Keratinocyte (primary cell): ENCODE data around the gene GPX7. TPM values are rescaled to one million over a fixed set of nuclear protein-coding genes. Genes with fewer than 3 reads are reported as not detected.

ENCODE experiments used
- DNase-seq: peaks from one replicate; pipeline ENCODE4 v3.0.0-alpha.2; 2011; ENCODE audit warnings: low read depth, missing footprints, low spot score
- FAIRE-seq: peaks from 2 replicates; lab custom pipeline; 2011; peaks lifted over from hg19 to GRCh38; lab: Jason Lieb, UNC
- H2AFZ ChIP-seq: 2 replicates; pipeline ENCODE4 v1.6.0; 2012; ENCODE audit warnings: low read length, control low read depth, inconsistent platforms; ENCODE audit not compliant: control insufficient read depth
- H3K27ac ChIP-seq: 2 replicates; pipeline ENCODE4 v1.5.1; 2011; ENCODE audit warnings: low read length; ENCODE audit not compliant: control insufficient read depth, insufficient read depth
- H3K27me3 ChIP-seq: 3 replicates; pipeline ENCODE4 v1.6.0; 2011; ENCODE audit warnings: low read length; ENCODE audit not compliant: control insufficient read depth, insufficient read depth; ENCODE audit errors: extremely low read depth
- H3K36me3 ChIP-seq, 2 experiments: 2 replicates in 1 of 2; 3 replicates in 1 of 2; pipeline ENCODE4 v1.5.1; 2011; ENCODE audit warnings: low read length in 2 of 2, mild to moderate bottlenecking in 1 of 2; ENCODE audit not compliant: control insufficient read depth in 2 of 2, insufficient read depth in 2 of 2; ENCODE audit errors: extremely low read depth in 1 of 2
- H3K4me1 ChIP-seq: 3 replicates; pipeline ENCODE4 v1.5.1; 2011; ENCODE audit warnings: low read length; ENCODE audit not compliant: control insufficient read depth, insufficient read depth; ENCODE audit errors: extremely low read depth
- H3K4me2 ChIP-seq: 3 replicates; pipeline ENCODE4 v1.6.0; 2011; ENCODE audit warnings: low read depth, low read length; ENCODE audit not compliant: control insufficient read depth, insufficient read depth; ENCODE audit errors: extremely low read depth
- H3K4me3 ChIP-seq, 3 experiments: fragments of 200-600 bp in 1 of 3; sonication (generic) in 1 of 3; 2 replicates in 2 of 3; 3 replicates in 1 of 3; pipeline ENCODE4 v1.5.1; 2011 to 2016; ENCODE audit warnings: low read length in 3 of 3, mild to moderate bottlenecking in 3 of 3, control low read depth in 2 of 3, inconsistent platforms in 1 of 3, low read depth in 1 of 3, mixed read lengths in 1 of 3, mixed run types in 1 of 3, moderate library complexity in 1 of 3; ENCODE audit not compliant: control insufficient read depth in 2 of 3, insufficient read depth in 2 of 3; ENCODE audit errors: extremely low read depth in 1 of 3
- H3K79me2 ChIP-seq: 2 replicates; pipeline ENCODE4 v1.6.0; 2012; ENCODE audit warnings: low read length; ENCODE audit not compliant: control insufficient read depth, insufficient read depth
- H3K9ac ChIP-seq: 3 replicates; pipeline ENCODE4 v1.6.0; 2011; ENCODE audit warnings: low read length; ENCODE audit not compliant: control insufficient read depth, insufficient read depth; ENCODE audit errors: extremely low read depth
- H3K9me1 ChIP-seq: 3 replicates; pipeline ENCODE4 v1.6.0; 2011; ENCODE audit warnings: low read length; ENCODE audit not compliant: control insufficient read depth, insufficient read depth; ENCODE audit errors: extremely low read depth
- H3K9me3 ChIP-seq: 2 replicates; pipeline ENCODE4 v1.5.1; 2012; ENCODE audit warnings: low read depth, low read length; ENCODE audit not compliant: control insufficient read depth
- H4K20me1 ChIP-seq: 3 replicates; pipeline ENCODE4 v1.6.0; 2011; ENCODE audit warnings: low read length; ENCODE audit not compliant: control insufficient read depth, insufficient read depth; ENCODE audit errors: extremely low read depth
- EZH2 ChIP-seq: IDR thresholded peaks from one replicate; pipeline ENCODE4 v1.6.1; 2012; ENCODE audit warnings: inconsistent platforms, mild to moderate bottlenecking, low read length, moderate library complexity
- dilution Hi-C: fragments of 300-500 bp; cut with MboI; formaldehyde crosslinking; loops from one replicate; pipeline ENCODE4 v1.7.0; 2020; ENCODE audit warnings: low sequenced_read_pairs; ENCODE audit not compliant: extremely low pct_ligation_motif_present
- polyA plus RNA-seq, 5 experiments: library from polyadenylated mRNA; depleted of rRNA in 3 of 5; stranded (reverse) in 3 of 5; stranded (forward) in 1 of 5; unstranded in 1 of 5; fragments of >200 nt; gene quantifications; 1 replicate in 1 of 5; 2 replicates in 3 of 5; 3 replicates in 1 of 5; pipeline versions ENCODE4 v1.2.1 to v1.2.3, GENCODE V29; 2011 to 2012; ENCODE audit warnings: missing spikeins in 2 of 5, low read depth in 1 of 5, low replicate concordance in 1 of 5
- TF ChIP-seq, protein P1 (sequence below), 3 experiments: IDR thresholded peaks in 1 of 3; conservative IDR thresholded peaks in 1 of 3; optimal IDR thresholded peaks in 1 of 3; 2 replicates in 2 of 3; 3 replicates in 1 of 3; pipeline versions ENCODE3 to v1.5.1; 2011; ENCODE audit warnings: low read length in 3 of 3, mild to moderate bottlenecking in 3 of 3, moderate library complexity in 2 of 3, control low read depth in 1 of 3, inconsistent platforms in 1 of 3; ENCODE audit not compliant: insufficient read depth in 2 of 3; ENCODE audit errors: extremely low read depth in 1 of 3

GPX7 gene
- polyA plus RNA-seq, 1 donor (not counting 4 experiments of a cell fraction or from before 2014, with no cell fraction given): 0.49 TPM

DNA sequence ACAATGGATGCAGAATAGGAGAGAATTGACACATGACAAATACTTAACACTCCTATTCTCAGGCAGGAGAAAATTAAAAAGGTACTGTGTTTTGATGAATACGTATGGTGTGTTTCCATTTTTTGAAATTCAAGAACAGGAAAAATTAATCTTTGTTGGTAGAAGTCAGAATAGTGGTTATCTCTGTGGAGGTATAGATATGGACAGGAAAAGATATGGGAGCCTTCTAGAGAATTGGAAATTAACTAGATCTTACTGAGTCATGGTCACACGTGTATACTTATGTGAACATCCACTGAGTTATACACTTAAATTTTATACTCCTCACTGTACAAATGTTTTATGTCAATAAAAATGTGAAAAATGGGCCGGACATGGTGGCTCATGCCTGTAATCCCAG lies 39.4 kb upstream of the GPX7 start:
- FAIRE-seq (no peak), DNase-seq (no peak)
- no peak overlapping the region for H3K9ac ChIP-seq
- H4K20me1 ChIP-seq: no peaks in the 10 kb centered on the region
- H3K9me3 ChIP-seq: no peaks in the 10 kb centered on the region
- no peaks in the 10 kb centered on the region for H3K9me1 ChIP-seq
- H3K4me2 ChIP-seq: no peak overlapping the region
- dilution Hi-C loops: no loop called here
- no peaks in the 10 kb centered on the region for H3K4me1 ChIP-seq
- H3K4me3 ChIP-seq: no peak overlapping the region
- no peaks in the 10 kb centered on the region for H3K79me2 ChIP-seq
- H3K36me3 ChIP-seq: no peaks in the 10 kb centered on the region
- no peak overlapping the region for H2AFZ ChIP-seq
- TF ChIP-seq, protein P1, sequence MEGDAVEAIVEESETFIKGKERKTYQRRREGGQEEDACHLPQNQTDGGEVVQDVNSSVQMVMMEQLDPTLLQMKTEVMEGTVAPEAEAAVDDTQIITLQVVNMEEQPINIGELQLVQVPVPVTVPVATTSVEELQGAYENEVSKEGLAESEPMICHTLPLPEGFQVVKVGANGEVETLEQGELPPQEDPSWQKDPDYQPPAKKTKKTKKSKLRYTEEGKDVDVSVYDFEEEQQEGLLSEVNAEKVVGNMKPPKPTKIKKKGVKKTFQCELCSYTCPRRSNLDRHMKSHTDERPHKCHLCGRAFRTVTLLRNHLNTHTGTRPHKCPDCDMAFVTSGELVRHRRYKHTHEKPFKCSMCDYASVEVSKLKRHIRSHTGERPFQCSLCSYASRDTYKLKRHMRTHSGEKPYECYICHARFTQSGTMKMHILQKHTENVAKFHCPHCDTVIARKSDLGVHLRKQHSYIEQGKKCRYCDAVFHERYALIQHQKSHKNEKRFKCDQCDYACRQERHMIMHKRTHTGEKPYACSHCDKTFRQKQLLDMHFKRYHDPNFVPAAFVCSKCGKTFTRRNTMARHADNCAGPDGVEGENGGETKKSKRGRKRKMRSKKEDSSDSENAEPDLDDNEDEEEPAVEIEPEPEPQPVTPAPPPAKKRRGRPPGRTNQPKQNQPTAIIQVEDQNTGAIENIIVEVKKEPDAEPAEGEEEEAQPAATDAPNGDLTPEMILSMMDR (optimal IDR thresholded peaks at IDR 0.05 in 1 of 3, IDR thresholded peaks at IDR 0.05 in 1 of 3, conservative IDR thresholded peaks at IDR 0.05 in 1 of 3; ENCODE audit: extremely low read depth in 1 of 3, insufficient read depth in 2 of 3, low read length in 3 of 3): no peak
- no peak for TF ChIP-seq EZH2
- no peaks in the 10 kb centered on the region for H3K27me3 ChIP-seq
- no peak overlapping the region for H3K27ac ChIP-seq

DNA sequence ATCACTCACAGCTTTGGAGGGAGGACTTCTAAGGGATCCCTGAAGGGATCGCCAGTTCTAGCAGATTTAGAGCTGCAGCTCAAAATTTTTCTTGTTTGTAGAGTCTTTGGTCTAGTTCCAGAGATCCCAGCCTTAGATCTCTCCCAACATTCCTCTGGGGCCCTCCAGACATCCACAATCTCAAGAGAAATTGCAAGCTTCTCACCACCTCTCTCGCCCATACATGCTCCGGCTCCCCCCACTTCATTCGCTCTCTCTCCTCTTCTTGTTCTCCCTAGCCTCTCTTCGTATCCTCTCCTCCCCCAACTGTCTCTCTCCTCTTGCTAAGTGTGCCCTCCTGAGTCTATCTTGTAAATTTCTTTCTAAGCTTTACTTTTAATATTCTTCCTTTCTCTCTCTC lies 34.2 kb upstream of the GPX7 start:
- no peak for TF ChIP-seq EZH2
- TF ChIP-seq, protein P1 (optimal IDR thresholded peaks at IDR 0.05 in 1 of 3, IDR thresholded peaks at IDR 0.05 in 1 of 3, conservative IDR thresholded peaks at IDR 0.05 in 1 of 3; ENCODE audit: extremely low read depth in 1 of 3, insufficient read depth in 2 of 3, low read length in 3 of 3): no peak
- no peaks in the 10 kb centered on the region for H3K79me2 ChIP-seq
- H2AFZ ChIP-seq: no peak overlapping the region
- peaks cover 5% of the 10 kb centered on the region for H3K27me3 ChIP-seq
- no peaks in the 10 kb centered on the region for H3K4me1 ChIP-seq
- no peak for FAIRE-seq
- dilution Hi-C loops: no loop called here
- H3K4me2 ChIP-seq: no peak overlapping the region
- no peak overlapping the region for H3K9ac ChIP-seq
- no peaks in the 10 kb centered on the region for H4K20me1 ChIP-seq
- no peak for DNase-seq
- H3K27ac ChIP-seq: no peak overlapping the region
- no peak overlapping the region for H3K4me3 ChIP-seq
- H3K9me3 ChIP-seq: no peaks in the 10 kb centered on the region
- no peaks in the 10 kb centered on the region for H3K9me1 ChIP-seq
- H3K36me3 ChIP-seq: no peaks in the 10 kb centered on the region
